CD4-positive, alpha-beta T cell (primary cell): ENCODE measurements around the gene CAMTA1. TPM values are rescaled to one million over a fixed set of nuclear protein-coding genes. Genes with fewer than 3 reads are reported as not detected.

Experiments used
- ATAC-seq: fragments of 200-7000 bp; cut with Tn5 transposase; one replicate; pipeline ENCODE4 v1.10.0; 2022; ENCODE audit warnings: mild to moderate bottlenecking; ENCODE audit not compliant: poor library complexity
- CTCF ChIA-PET: fragments of 350-600 bp; sonication (Branson Sonifier 250); formaldehyde crosslinking; loops from one replicate; lab custom pipeline; 2021; ENCODE audit warnings: antibody characterized with exemption, inconsistent platforms; lab: Charles Lee
- POLR2A ChIA-PET: fragments of 350-600 bp; sonication (Branson Sonifier 250); formaldehyde crosslinking; loops from one replicate; lab custom pipeline; 2021; ENCODE audit warnings: antibody characterized with exemption, inconsistent platforms; lab: Charles Lee
- DNase-seq, 14 experiments: peaks; one replicate each; pipeline ENCODE4 v3.0.0-alpha.2; 2013 to 2020; ENCODE audit warnings: mixed read lengths in 2 of 14
- H3K27ac ChIP-seq, 2 donors: one replicate each; pipeline versions ENCODE4 v1.5.1 to v1.7.0; 2013; ENCODE audit warnings: low read length in 2 of 2, low read depth in 1 of 2, mild to moderate bottlenecking in 1 of 2
- H3K27me3 ChIP-seq, 2 experiments: 1 replicate in 1 of 2; 2 replicates in 1 of 2; pipeline versions ENCODE4 v1.6.1 to v1.7.0; 2013; ENCODE audit warnings: low read length in 2 of 2, control low read depth in 1 of 2, mild to moderate bottlenecking in 1 of 2, moderate library complexity in 1 of 2; ENCODE audit not compliant: insufficient read depth in 2 of 2, control insufficient read depth in 1 of 2
- H3K36me3 ChIP-seq: one replicate; pipeline ENCODE4 v1.6.1; 2013; ENCODE audit warnings: low read length, control low read depth; ENCODE audit not compliant: insufficient read depth
- H3K4me1 ChIP-seq: one replicate; pipeline ENCODE4 v1.6.1; 2013; ENCODE audit warnings: low read length, control low read depth; ENCODE audit not compliant: insufficient read depth
- H3K4me3 ChIP-seq: one replicate; pipeline ENCODE4 v1.5.1; 2013; ENCODE audit warnings: mild to moderate bottlenecking, low read length, moderate library complexity
- H3K9me3 ChIP-seq, 2 experiments: 1 replicate in 1 of 2; 2 replicates in 1 of 2; pipeline versions ENCODE4 v1.6.1 to v1.7.0; 2013; ENCODE audit warnings: low read length in 2 of 2, mild to moderate bottlenecking in 2 of 2, control low read depth in 1 of 2, moderate library complexity in 1 of 2; ENCODE audit not compliant: control insufficient read depth in 1 of 2, insufficient read depth in 1 of 2
- H3K27ac Mint-ChIP-seq: one replicate; pipeline ENCODE4 v1.8.0; 2020; ENCODE audit warnings: mixed read lengths
- H3K27me3 Mint-ChIP-seq: one replicate; pipeline ENCODE4 v1.8.0; 2021; ENCODE audit warnings: mixed read lengths
- H3K36me3 Mint-ChIP-seq: one replicate; pipeline ENCODE4 v1.8.0; 2021; ENCODE audit warnings: low read depth, mixed read lengths
- H3K4me1 Mint-ChIP-seq: one replicate; pipeline ENCODE4 v1.8.0; 2021; ENCODE audit warnings: low read depth, mixed read lengths
- H3K4me3 Mint-ChIP-seq: one replicate; pipeline ENCODE4 v1.8.0; 2020; ENCODE audit warnings: mild to moderate bottlenecking, mixed read lengths
- H3K9me3 Mint-ChIP-seq: one replicate; pipeline ENCODE4 v1.8.0; 2020; ENCODE audit warnings: mixed read lengths
- intact Hi-C, 2 experiments: fragments of 100-400 bp; cut with DNase I in 1 of 2; cut with micrococcal nuclease in 1 of 2; formaldehyde crosslinking; loops; one replicate each; pipeline versions ENCODE4 v1.15.1 to v1.9.0; 2023 to 2025; cut with DNase I, micrococcal nuclease
- total RNA-seq, 174 experiments: library from RNA in 2 of 174; stranded (reverse) in 2 of 174; gene quantifications; one replicate each; pipeline ENCODE4 v1.2.3 and lab custom pipeline; 2021 to 2026
- TF ChIP-seq, protein P1 (sequence below): fragments of 200-600 bp; IDR thresholded peaks from one replicate; pipeline ENCODE4 v1.8.0; 2022; ENCODE audit warnings: antibody characterized with exemption, mild to moderate bottlenecking

CAMTA1 gene
- total RNA-seq, 2 experiments from 2014 or later: 38.6 to 39.3 TPM

DNA sequence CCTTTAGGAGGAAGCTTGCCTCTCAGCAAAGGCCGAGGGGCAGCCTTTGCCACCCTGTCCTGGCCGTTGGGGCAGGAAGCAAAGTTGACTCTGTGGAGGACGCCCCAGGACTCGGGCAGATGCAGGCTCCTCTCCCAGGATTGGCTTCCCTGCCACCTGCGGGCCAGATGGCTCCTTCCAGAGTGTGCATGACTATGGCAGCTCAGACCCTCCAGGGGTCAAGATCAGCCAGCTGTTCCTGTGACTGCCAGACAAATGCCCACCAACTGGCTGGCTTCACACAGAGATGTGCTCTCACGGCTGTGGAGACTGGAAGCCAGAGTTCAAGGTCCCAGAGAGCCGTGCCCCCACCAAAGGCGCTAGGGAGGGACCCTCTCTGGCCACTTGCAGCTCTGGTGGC is 898.9 kb downstream of the CAMTA1 start:
- peaks cover 15% of the 10 kb centered on the region for H3K4me1 ChIP-seq
- H3K4me3 Mint-ChIP-seq: no peak overlapping the region
- H3K9me3 Mint-ChIP-seq: no peaks in the 10 kb centered on the region
- no peaks in the 10 kb centered on the region for H3K36me3 Mint-ChIP-seq
- H3K27me3 Mint-ChIP-seq: no peaks in the 10 kb centered on the region
- no peaks in the 10 kb centered on the region for H3K4me1 Mint-ChIP-seq
- no peaks in the 10 kb centered on the region for H3K9me3 ChIP-seq
- intact Hi-C loops: no loop called here
- ATAC-seq (no peak), DNase-seq (no peak)
- peaks cover 2 to 6% of the 10 kb centered on the region in 2 experiments for H3K27me3 ChIP-seq
- TF ChIP-seq, protein P1, sequence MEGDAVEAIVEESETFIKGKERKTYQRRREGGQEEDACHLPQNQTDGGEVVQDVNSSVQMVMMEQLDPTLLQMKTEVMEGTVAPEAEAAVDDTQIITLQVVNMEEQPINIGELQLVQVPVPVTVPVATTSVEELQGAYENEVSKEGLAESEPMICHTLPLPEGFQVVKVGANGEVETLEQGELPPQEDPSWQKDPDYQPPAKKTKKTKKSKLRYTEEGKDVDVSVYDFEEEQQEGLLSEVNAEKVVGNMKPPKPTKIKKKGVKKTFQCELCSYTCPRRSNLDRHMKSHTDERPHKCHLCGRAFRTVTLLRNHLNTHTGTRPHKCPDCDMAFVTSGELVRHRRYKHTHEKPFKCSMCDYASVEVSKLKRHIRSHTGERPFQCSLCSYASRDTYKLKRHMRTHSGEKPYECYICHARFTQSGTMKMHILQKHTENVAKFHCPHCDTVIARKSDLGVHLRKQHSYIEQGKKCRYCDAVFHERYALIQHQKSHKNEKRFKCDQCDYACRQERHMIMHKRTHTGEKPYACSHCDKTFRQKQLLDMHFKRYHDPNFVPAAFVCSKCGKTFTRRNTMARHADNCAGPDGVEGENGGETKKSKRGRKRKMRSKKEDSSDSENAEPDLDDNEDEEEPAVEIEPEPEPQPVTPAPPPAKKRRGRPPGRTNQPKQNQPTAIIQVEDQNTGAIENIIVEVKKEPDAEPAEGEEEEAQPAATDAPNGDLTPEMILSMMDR: no peak
- POLR2A ChIA-PET: no interaction called here
- no peak overlapping the region for H3K27ac Mint-ChIP-seq
- no peak overlapping the region for H3K27ac ChIP-seq
- CTCF ChIA-PET: no interaction called here
- no peaks in the 10 kb centered on the region for H3K36me3 ChIP-seq
- no peak overlapping the region for H3K4me3 ChIP-seq

DNA sequence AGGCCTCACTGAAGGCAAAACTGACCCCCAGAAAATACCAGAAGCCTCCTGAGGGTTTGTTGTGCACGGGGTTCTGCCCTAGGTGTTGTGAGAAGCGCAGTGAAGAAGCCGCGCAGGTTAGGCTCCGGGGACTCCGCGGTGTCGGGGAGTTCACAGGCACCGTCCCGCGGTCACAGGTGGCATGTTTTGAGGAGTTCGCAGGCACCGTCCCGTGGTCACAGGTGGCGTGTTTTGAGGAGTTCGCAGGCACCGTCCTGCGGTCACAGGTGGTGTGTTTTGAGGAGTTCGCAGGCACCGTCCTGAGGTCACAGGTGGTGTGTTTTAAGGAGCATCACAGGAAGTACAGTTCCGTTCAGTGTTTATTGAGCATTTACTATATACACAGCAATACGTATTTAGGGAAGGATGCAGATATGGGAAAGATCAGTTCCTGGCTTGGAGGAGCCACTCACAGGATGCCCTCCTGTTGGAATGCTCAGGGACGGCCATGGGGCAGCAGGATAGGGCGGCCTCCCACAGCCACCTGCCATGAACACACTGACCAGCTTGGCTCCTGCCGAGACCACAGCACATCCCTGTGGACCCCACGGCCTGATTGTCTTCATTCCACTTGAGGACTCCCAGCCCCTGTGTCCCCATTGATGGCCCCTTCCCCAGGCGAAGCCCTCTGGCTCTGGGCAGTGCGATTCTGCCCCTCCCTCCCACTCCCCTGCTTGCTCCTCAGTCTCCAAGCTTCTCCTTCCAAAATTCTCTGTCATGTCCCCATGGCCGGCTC is 899.8 kb downstream of the CAMTA1 start:
- intact Hi-C loops: no loop called here
- Histone ChIP-seq H3K27ac (no peak overlapping the region), H3K4me1 (peaks cover 8% of the 10 kb centered on the region), H3K9me3 (no peaks in the 10 kb centered on the region), H3K27me3 (peaks cover 2 to 6% of the 10 kb centered on the region in 2 experiments), H3K4me3 (no peak overlapping the region), H3K36me3 (no peaks in the 10 kb centered on the region)
- Mint-ChIP-seq H3K9me3 (no peaks in the 10 kb centered on the region), H3K27me3 (no peaks in the 10 kb centered on the region), H3K4me1 (no peaks in the 10 kb centered on the region), H3K36me3 (no peaks in the 10 kb centered on the region), H3K4me3 (no peak overlapping the region), H3K27ac (no peak overlapping the region)
- no peak for DNase-seq
- ATAC-seq: no peak
- CTCF ChIA-PET: no interaction called here
- TF ChIP-seq, protein P1: no peak
- POLR2A ChIA-PET: no interaction called here

- Histone ChIP-seq H3K9me3 (peaks cover 0 to 4% of the 10 kb centered on the region in 2 experiments), H3K27ac (no peak overlapping the region), H3K27me3 (peaks cover 3 to 5% of the 10 kb centered on the region in 2 experiments), H3K36me3 (no peaks in the 10 kb centered on the region), H3K4me1 (peaks cover under 1% of the 10 kb centered on the region), H3K4me3 (no peak overlapping the region)
- H3K4me1 Mint-ChIP-seq: no peaks in the 10 kb centered on the region
- no peak overlapping the region for H3K27ac Mint-ChIP-seq
- CTCF ChIA-PET: no interaction called here
- TF ChIP-seq, protein P1: no peak
- H3K27me3 Mint-ChIP-seq: peaks cover 1% of the 10 kb centered on the region
- H3K9me3 Mint-ChIP-seq: no peaks in the 10 kb centered on the region
- H3K36me3 Mint-ChIP-seq: no peaks in the 10 kb centered on the region
- intact Hi-C loops: no loop called here
- ATAC-seq: no peak
- no peak for DNase-seq
- POLR2A ChIA-PET: no interaction called here
- H3K4me3 Mint-ChIP-seq: no peak overlapping the region
Measured at GRCh38 chr1:7686301-7686850, 901.1 kb downstream of the CAMTA1 start.
